CD4-positive, alpha-beta memory T cell (primary cell): ENCODE data around the gene CSNK1G3. TPM values are rescaled to one million over a fixed set of nuclear protein-coding genes. Genes with fewer than 3 reads are reported as not detected.
"Not testable (repeated sequence)": the region's sequence is repeated elsewhere in the genome, so short reads cannot be mapped to it uniquely, and the experiment has no call there.

Experiments used
- CTCF ChIA-PET: fragments of 350-600 bp; sonication (Branson Sonifier 250); formaldehyde crosslinking; loops from one replicate; lab custom pipeline; 2021; ENCODE audit warnings: inconsistent platforms; ENCODE audit not compliant: partially characterized antibody; lab: Charles Lee
- POLR2A ChIA-PET: fragments of 350-600 bp; sonication (Branson Sonifier 250); formaldehyde crosslinking; loops from one replicate; lab custom pipeline; 2021; ENCODE audit not compliant: partially characterized antibody; lab: Charles Lee
- DNase-seq, 5 donors: peaks; one replicate each; pipeline versions ENCODE4 v3.0.0 to v3.0.0-alpha.2; 2020 to 2022; ENCODE audit warnings: mixed read lengths in 1 of 5
- H3K27ac ChIP-seq: one replicate; pipeline ENCODE4 v1.7.0; 2013; ENCODE audit warnings: low read depth, low read length
- H3K27me3 ChIP-seq: 2 replicates; pipeline ENCODE4 v1.7.0; 2013; ENCODE audit warnings: mild to moderate bottlenecking, low read length, moderate library complexity; ENCODE audit not compliant: insufficient read depth
- H3K36me3 ChIP-seq: 2 replicates; pipeline ENCODE4 v1.7.0; 2013; ENCODE audit warnings: mild to moderate bottlenecking, low read length, moderate library complexity; ENCODE audit not compliant: insufficient read depth
- H3K4me1 ChIP-seq: 2 replicates; pipeline ENCODE4 v1.7.0; 2013; ENCODE audit warnings: mild to moderate bottlenecking, low read length, moderate library complexity; ENCODE audit not compliant: insufficient read depth
- H3K4me3 ChIP-seq, 2 donors: one replicate each; pipeline ENCODE4 v1.7.0; 2013; ENCODE audit warnings: low read length in 2 of 2, mild to moderate bottlenecking in 1 of 2
- H3K9me3 ChIP-seq, 2 donors: one replicate each; pipeline ENCODE4 v1.7.0; 2013; ENCODE audit warnings: low read length in 2 of 2, control low read depth in 1 of 2; ENCODE audit not compliant: control insufficient read depth in 1 of 2
- H3K27ac Mint-ChIP-seq, 7 donors: one replicate each; pipeline ENCODE4 v1.8.0; 2020 to 2021; ENCODE audit warnings: mixed read lengths in 7 of 7, mild to moderate bottlenecking in 6 of 7, inconsistent platforms in 3 of 7, moderate library complexity in 3 of 7
- H3K27me3 Mint-ChIP-seq, 2 donors: one replicate each; pipeline ENCODE4 v1.8.0; 2020 to 2021; ENCODE audit warnings: mixed read lengths in 2 of 2
- H3K36me3 Mint-ChIP-seq, 2 donors: one replicate each; pipeline ENCODE4 v1.8.0; 2020 to 2021; ENCODE audit warnings: mixed read lengths in 2 of 2, inconsistent platforms in 1 of 2, mild to moderate bottlenecking in 1 of 2
- H3K4me1 Mint-ChIP-seq, 4 donors: one replicate each; pipeline ENCODE4 v1.8.0; 2020 to 2021; ENCODE audit warnings: mixed read lengths in 4 of 4, mild to moderate bottlenecking in 1 of 4
- H3K4me3 Mint-ChIP-seq, 8 donors: one replicate each; pipeline ENCODE4 v1.8.0; 2020 to 2021; ENCODE audit warnings: mixed read lengths in 8 of 8, mild to moderate bottlenecking in 7 of 8, moderate library complexity in 6 of 8, inconsistent platforms in 3 of 8
- H3K9me3 Mint-ChIP-seq, 8 donors: one replicate each; pipeline ENCODE4 v1.8.0; 2020 to 2021; ENCODE audit warnings: mixed read lengths in 8 of 8, mild to moderate bottlenecking in 5 of 8, inconsistent platforms in 3 of 8, moderate library complexity in 1 of 8
- intact Hi-C: fragments of 100-400 bp; cut with micrococcal nuclease; formaldehyde crosslinking; loops from one replicate; pipeline ENCODE4 v1.15.1; 2023
- polyA plus RNA-seq, 2 donors: library from polyadenylated mRNA; unstranded; fragments of 300-500 nt; fragmentation: Illumina TruSeq; gene quantifications; one replicate each; pipeline ENCODE4 v1.2.3, GENCODE V29; 2021
- total RNA-seq, 2 experiments: library from RNA; stranded (reverse); gene quantifications; one replicate each; pipeline ENCODE4 v1.2.3, GENCODE V29; 2021

CSNK1G3 gene
- total and polyA plus RNA-seq, 4 experiments from 2014 or later: 23.2 to 93.0 (median 56.5) TPM

DNA sequence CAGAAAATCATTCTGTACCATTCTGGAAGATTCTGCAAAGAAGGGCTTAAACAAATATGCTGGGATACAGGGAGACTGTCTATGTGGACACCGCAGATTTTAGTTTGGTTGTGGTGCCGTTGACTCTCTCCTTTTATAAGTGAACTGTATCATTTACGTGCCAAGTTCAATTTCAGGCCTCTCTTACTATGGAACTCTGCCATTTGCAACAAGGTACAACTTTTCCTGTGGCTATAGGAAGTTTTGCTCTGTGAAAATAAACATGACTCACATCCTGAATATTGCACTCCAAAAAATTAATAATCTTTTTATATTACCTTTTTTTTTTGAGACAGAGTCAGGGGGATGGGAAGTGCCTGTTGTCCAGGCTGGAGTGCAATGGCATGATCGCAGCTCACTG, 29.7 kb upstream of the CSNK1G3 start:
- no peak overlapping the region for H3K4me3 Mint-ChIP-seq
- Histone ChIP-seq H3K27me3 (no peaks in the 10 kb centered on the region), H3K4me3 (no peak overlapping the region), H3K9me3 (no peaks in the 10 kb centered on the region), H3K27ac (no peak overlapping the region), H3K4me1 (no peaks in the 10 kb centered on the region), H3K36me3 (no peaks in the 10 kb centered on the region)
- H3K4me1 Mint-ChIP-seq: no peaks in the 10 kb centered on the region
- DNase-seq: no peak
- POLR2A ChIA-PET: no interaction called here
- H3K27me3 Mint-ChIP-seq: peaks cover 4 to 18% of the 10 kb centered on the region in 2 donors
- CTCF ChIA-PET: no interaction called here
- intact Hi-C loops: no loop called here
- H3K9me3 Mint-ChIP-seq: peaks cover 0 to 2% (median 0%) of the 10 kb centered on the region in 8 donors
- no peaks in the 10 kb centered on the region for H3K36me3 Mint-ChIP-seq
- H3K27ac Mint-ChIP-seq: no peak overlapping the region

DNA sequence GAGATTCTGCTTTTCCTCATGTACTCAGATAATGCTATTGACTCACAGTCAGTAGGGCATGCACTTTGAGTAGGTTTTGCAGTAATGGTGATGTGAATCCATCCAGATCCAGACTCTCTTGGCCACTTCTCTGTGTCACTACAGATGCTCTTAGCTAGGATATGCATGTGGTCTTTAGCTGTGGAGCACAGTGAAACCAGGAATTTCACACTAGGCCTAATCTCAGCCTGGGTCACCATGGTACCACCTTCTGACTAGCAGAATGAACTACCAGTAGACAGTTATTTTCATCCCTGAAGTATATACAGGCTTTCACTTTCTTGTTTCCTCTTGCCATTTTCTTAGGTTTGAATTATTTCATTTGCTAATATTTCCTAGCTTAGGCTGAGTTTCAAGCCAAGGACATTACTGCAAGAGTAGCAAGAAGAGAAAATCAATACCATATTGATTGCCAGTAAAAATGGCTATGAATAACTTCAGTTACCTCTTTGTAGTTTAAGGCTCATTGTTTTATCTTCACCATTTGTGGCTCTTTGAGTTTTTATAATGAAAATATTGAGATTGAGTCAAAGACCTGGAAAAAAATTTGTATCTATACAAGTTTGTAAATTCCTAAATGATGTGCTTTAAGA, 28.4 kb upstream of the CSNK1G3 start:
- Histone ChIP-seq H3K27ac (no peak overlapping the region), H3K4me3 (no peak overlapping the region), H3K36me3 (no peaks in the 10 kb centered on the region), H3K9me3 (no peaks in the 10 kb centered on the region), H3K4me1 (no peaks in the 10 kb centered on the region), H3K27me3 (no peaks in the 10 kb centered on the region)
- Mint-ChIP-seq H3K4me3 (no peak overlapping the region), H3K9me3 (peaks cover 0 to 2% (median 0%) of the 10 kb centered on the region in 8 donors), H3K27me3 (peaks cover 8 to 17% of the 10 kb centered on the region in 2 donors), H3K36me3 (no peaks in the 10 kb centered on the region), H3K27ac (no peak overlapping the region), H3K4me1 (no peaks in the 10 kb centered on the region)
- POLR2A ChIA-PET: no interaction called here
- intact Hi-C loops: no loop called here
- DNase-seq: no peak
- CTCF ChIA-PET: interaction anchor here (0.5 to 1.4 kb wide), 2 partner anchors 127 to 776 kb away, joined by 3 read pairs; no protein-coding TSS in a partner anchor

DNA sequence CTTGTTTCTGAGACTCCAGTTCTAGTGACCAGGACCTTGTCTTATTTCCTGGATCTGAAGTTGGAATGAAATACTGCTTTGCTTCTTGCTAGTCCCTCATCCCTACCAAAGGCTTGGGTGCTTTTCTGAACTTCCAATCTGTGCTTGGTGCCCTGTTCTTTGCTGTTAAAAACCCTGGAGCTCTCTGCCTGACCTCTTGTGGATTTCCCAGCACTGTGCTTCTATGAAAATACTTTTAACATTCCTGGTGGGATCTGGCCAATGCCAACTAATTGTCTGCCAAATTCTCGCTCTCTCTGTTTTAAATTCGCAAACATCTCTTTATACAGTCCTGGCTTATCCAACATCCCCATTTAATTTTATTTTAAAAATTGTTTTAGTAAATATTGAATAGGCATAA, 26.7 kb upstream of the CSNK1G3 start:
- no peaks in the 10 kb centered on the region for H3K4me1 Mint-ChIP-seq
- H3K36me3 ChIP-seq: no peaks in the 10 kb centered on the region
- no peak overlapping the region for H3K27ac Mint-ChIP-seq
- peaks cover 8 to 16% of the 10 kb centered on the region in 2 donors for H3K27me3 Mint-ChIP-seq
- DNase-seq: no peak
- ChIA-PET CTCF (interaction anchor here (1.5 kb wide), 1 partner anchor 62 kb away, joined by 3 read pairs; no protein-coding TSS in a partner anchor), POLR2A (interaction anchor here (1.6 kb wide), 1 partner anchor 62 kb away, joined by 4 read pairs; the partner anchor contains the start of gene CEP120)
- intact Hi-C loops: no loop called here
- H3K4me3 Mint-ChIP-seq: no peak overlapping the region
- H3K27ac ChIP-seq: no peak overlapping the region
- H3K27me3 ChIP-seq: no peaks in the 10 kb centered on the region
- no peaks in the 10 kb centered on the region for H3K36me3 Mint-ChIP-seq
- H3K4me1 ChIP-seq: no peaks in the 10 kb centered on the region
- H3K9me3 ChIP-seq: no peaks in the 10 kb centered on the region
- peaks cover 0 to 2% (median 0%) of the 10 kb centered on the region in 8 donors for H3K9me3 Mint-ChIP-seq
- no peak overlapping the region for H3K4me3 ChIP-seq

DNA sequence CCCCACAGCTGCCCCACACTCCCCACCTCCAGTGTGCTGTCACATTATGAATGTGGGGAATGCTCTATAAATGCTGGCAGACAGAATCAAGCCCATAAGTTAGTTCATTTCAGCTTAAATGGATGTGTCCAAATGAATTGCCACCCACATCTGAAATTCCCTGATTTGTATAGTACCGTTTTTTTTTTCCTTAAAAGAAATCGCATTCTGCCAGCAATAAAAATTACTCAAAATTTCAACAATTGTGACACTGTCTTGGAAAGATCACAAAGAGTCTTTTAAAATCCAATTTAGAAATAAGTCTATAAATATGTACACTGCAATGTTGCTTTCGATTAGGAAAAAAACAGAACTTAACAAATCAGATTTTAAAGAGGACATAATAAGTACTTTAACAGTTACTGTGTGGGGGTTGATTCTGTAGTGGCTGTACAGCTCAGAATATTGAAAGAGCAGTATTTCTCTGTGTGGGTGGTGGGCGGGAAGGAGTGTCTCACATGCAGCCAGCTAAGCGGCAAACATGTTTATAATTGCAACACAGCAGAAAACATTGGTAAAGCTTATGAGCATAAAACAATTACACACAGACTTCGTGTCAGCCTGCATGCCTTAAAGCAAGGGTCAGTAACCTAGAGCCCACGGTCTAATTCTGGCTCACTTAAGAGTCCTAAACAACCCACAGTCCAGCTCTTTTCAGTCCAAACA, 24.9 kb upstream of the CSNK1G3 start:
- intact Hi-C loops: no loop called here
- H3K4me1 Mint-ChIP-seq: no peaks in the 10 kb centered on the region
- Histone ChIP-seq H3K27me3 (no peaks in the 10 kb centered on the region), H3K4me1 (no peaks in the 10 kb centered on the region), H3K36me3 (no peaks in the 10 kb centered on the region), H3K27ac (no peak overlapping the region), H3K9me3 (no peaks in the 10 kb centered on the region), H3K4me3 (no peak overlapping the region)
- peaks cover 8 to 20% of the 10 kb centered on the region in 2 donors for H3K27me3 Mint-ChIP-seq
- DNase-seq: no peak
- no peaks in the 10 kb centered on the region for H3K36me3 Mint-ChIP-seq
- ChIA-PET CTCF (no interaction called here), POLR2A (no interaction called here)
- H3K4me3 Mint-ChIP-seq: no peak overlapping the region
- H3K27ac Mint-ChIP-seq: no peak overlapping the region
- peaks cover 0 to 2% (median 0%) of the 10 kb centered on the region in 8 donors for H3K9me3 Mint-ChIP-seq

DNA sequence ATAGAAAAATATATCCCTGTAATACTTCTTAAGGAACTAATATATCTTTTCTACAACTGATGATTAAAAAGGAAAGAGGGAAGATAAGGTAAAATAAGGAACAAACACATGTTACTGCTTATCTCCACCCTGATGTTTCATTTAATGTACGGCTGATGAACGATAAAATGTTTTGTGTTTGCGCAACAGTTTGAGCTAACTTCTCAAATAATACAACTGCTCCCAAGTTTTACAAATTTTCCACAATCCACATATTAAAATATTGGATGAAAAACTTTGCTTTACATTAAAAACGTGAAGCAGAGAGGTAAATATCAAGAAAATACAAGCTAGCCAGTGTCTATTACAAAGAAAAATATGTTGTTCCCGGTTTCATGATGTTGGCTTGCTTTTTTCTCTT, 21.0 kb upstream of the CSNK1G3 start:
- DNase-seq: no peak
- H3K4me3 ChIP-seq: no peak overlapping the region
- peaks cover 0 to 2% (median 0%) of the 10 kb centered on the region in 8 donors for H3K9me3 Mint-ChIP-seq
- no peaks in the 10 kb centered on the region for H3K4me1 Mint-ChIP-seq
- no peak overlapping the region for H3K27ac Mint-ChIP-seq
- H3K9me3 ChIP-seq: no peaks in the 10 kb centered on the region
- no peak overlapping the region for H3K27ac ChIP-seq
- no peaks in the 10 kb centered on the region for H3K4me1 ChIP-seq
- CTCF ChIA-PET: no interaction called here
- H3K4me3 Mint-ChIP-seq: no peak overlapping the region
- peaks cover 6 to 18% of the 10 kb centered on the region in 2 donors for H3K27me3 Mint-ChIP-seq
- POLR2A ChIA-PET: no interaction called here
- no peaks in the 10 kb centered on the region for H3K27me3 ChIP-seq
- intact Hi-C loops: no loop called here
- H3K36me3 ChIP-seq: no peaks in the 10 kb centered on the region
- no peaks in the 10 kb centered on the region for H3K36me3 Mint-ChIP-seq

DNA sequence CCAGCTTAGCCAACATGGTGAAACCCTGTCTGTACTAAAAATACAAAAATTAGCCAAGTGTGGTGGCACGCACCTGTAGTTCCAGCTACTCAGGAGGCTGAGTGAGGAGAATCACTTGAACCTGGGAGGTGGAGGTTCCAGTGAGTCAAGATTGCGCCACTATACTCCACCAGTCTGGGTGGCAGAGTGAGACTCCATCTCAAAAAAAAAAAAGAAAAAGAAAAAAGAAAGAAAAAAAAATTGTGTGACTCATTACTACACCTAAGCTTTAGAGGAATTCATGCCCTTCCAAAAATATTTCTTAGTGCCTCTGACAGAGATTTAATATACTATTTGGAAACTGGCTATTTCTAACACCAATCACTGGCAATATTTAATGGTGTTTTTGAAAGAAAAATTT, 16.8 kb upstream of the CSNK1G3 start:
- H3K27ac ChIP-seq, H3K27ac Mint-ChIP-seq, H3K4me1 Mint-ChIP-seq, H3K9me3 ChIP-seq, H3K36me3 ChIP-seq, H3K9me3 Mint-ChIP-seq, CTCF ChIA-PET, H3K27me3 Mint-ChIP-seq, DNase-seq, H3K27me3 ChIP-seq, intact Hi-C loops, H3K36me3 Mint-ChIP-seq, POLR2A ChIA-PET, H3K4me3 Mint-ChIP-seq, H3K4me3 ChIP-seq, H3K4me1 ChIP-seq: not testable (repeated sequence)

DNA sequence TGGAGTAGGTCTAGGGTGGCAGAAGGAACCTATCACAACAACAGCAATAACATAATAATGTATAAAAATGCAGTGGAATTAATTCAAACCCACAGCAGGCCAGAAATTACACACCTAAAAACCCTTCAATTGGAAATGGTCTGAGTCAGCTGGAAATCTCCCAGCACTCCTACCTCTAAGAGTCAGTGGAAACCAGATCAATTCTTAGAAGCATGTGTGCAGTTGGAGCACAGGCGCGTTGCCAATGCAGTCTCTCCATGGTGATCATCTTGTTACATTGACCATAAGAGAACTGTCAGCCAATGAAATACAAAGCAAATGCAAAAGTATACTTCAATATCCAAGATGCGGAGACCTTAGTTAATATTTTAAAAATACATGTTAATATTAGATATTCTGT, 15.1 kb upstream of the CSNK1G3 start:
- Mint-ChIP-seq H3K27me3 (peaks cover 2% of the 10 kb centered on the region in 2 donors), H3K9me3 (no peaks in the 10 kb centered on the region), H3K36me3 (no peaks in the 10 kb centered on the region), H3K4me3 (no peak overlapping the region), H3K4me1 (no peaks in the 10 kb centered on the region), H3K27ac (no peak overlapping the region)
- no peaks in the 10 kb centered on the region for H3K36me3 ChIP-seq
- H3K27ac ChIP-seq: no peak overlapping the region
- no peaks in the 10 kb centered on the region for H3K27me3 ChIP-seq
- DNase-seq: no peak
- H3K4me1 ChIP-seq: no peaks in the 10 kb centered on the region
- intact Hi-C loops: no loop called here
- ChIA-PET POLR2A (no interaction called here), CTCF (interaction anchor here (1.3 kb wide), 1 partner anchor 74 kb away, joined by 3 read pairs; the partner anchor contains the start of gene CEP120)
- H3K9me3 ChIP-seq: no peaks in the 10 kb centered on the region
- no peak overlapping the region for H3K4me3 ChIP-seq
